22Rv1 (cell line): ENCODE results near the gene NPC2.

Experiments
- ZFX ChIP-seq: fragments of 450-650 bp; IDR thresholded peaks from 2 replicates; pipeline ENCODE4 v1.6.1; 2017; ENCODE audit warnings: antibody characterized with exemption, borderline replicate concordance
- TF ChIP-seq, protein P1 (sequence below): fragments of 450-650 bp; IDR thresholded peaks from 2 replicates; pipeline ENCODE4 v1.5.1; 2017; ENCODE audit warnings: mild to moderate bottlenecking

DNA sequence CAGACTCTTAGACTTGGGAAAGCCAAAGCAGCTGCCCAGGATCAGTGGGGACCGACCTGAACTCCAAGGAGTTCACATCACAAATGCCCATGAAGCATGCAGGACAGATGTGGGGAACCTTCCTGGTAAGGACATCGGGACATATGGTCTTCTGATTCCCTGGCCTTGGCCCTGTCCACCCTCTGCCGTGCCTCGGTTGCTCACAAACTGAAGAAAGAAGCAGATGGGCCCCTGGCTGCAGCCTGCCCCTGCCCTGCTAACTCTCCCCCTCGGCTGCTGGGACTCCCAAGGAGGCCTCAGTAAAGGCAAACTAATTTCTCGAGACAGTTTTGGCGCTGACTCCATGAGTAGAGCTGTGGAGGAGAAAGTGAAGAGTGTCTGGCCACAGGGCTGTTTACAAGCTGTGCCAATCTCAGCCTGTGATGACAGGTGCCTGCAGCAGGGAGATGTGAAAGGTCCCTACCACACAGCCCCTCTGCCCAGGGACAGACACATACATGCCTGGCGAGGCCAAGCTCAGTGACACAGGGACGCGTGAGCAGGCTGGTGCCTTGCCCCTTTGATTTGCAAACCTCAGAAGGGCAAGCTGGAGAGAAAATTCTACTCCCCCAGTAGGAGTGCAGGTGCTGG, 49.1 kb upstream of the NPC2 start:
- TF ChIP-seq, protein P1, sequence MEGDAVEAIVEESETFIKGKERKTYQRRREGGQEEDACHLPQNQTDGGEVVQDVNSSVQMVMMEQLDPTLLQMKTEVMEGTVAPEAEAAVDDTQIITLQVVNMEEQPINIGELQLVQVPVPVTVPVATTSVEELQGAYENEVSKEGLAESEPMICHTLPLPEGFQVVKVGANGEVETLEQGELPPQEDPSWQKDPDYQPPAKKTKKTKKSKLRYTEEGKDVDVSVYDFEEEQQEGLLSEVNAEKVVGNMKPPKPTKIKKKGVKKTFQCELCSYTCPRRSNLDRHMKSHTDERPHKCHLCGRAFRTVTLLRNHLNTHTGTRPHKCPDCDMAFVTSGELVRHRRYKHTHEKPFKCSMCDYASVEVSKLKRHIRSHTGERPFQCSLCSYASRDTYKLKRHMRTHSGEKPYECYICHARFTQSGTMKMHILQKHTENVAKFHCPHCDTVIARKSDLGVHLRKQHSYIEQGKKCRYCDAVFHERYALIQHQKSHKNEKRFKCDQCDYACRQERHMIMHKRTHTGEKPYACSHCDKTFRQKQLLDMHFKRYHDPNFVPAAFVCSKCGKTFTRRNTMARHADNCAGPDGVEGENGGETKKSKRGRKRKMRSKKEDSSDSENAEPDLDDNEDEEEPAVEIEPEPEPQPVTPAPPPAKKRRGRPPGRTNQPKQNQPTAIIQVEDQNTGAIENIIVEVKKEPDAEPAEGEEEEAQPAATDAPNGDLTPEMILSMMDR: no peak
- no peak for TF ChIP-seq ZFX
